ENCODE measurements around the gene LDB3. TPM values are rescaled to one million over a fixed set of nuclear protein-coding genes. Genes with fewer than 3 reads are reported as not detected.
A peak's percentile ranks its signal among the peaks of the same experiment; 100 is the strongest.

The LDB3 gene
- total RNA-seq, 1 donor from 2014 or later: 0.22 TPM

DNA sequence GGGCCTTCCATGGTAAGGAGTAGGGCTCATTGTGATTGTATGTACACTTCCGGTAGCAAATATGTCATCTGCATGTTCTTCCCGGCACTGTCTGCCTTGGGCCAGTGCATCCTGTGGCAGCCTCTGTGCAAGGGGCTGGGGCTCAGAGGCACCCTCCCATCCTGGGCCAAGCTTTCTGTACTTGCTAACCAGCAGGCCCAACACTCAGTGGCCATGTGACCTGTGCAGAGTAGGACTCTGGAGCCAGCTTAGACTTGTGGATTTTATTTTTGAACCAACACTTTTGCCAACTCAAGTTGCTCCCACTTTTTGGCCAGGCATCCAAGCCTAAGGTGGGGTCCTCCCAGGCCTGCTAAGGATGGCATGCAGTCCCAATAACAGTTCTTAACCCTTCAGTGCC lies 25.0 kb downstream of the LDB3 start:
- H3K36me3 Mint-ChIP-seq: no peaks in the 10 kb centered on the region
- TF ChIP-seq, protein P1, sequence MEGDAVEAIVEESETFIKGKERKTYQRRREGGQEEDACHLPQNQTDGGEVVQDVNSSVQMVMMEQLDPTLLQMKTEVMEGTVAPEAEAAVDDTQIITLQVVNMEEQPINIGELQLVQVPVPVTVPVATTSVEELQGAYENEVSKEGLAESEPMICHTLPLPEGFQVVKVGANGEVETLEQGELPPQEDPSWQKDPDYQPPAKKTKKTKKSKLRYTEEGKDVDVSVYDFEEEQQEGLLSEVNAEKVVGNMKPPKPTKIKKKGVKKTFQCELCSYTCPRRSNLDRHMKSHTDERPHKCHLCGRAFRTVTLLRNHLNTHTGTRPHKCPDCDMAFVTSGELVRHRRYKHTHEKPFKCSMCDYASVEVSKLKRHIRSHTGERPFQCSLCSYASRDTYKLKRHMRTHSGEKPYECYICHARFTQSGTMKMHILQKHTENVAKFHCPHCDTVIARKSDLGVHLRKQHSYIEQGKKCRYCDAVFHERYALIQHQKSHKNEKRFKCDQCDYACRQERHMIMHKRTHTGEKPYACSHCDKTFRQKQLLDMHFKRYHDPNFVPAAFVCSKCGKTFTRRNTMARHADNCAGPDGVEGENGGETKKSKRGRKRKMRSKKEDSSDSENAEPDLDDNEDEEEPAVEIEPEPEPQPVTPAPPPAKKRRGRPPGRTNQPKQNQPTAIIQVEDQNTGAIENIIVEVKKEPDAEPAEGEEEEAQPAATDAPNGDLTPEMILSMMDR (IDR thresholded peaks at IDR 0.05; ENCODE audit: unreplicated experiment): no peak
- H3K27ac Mint-ChIP-seq: no peak overlapping the region

DNA sequence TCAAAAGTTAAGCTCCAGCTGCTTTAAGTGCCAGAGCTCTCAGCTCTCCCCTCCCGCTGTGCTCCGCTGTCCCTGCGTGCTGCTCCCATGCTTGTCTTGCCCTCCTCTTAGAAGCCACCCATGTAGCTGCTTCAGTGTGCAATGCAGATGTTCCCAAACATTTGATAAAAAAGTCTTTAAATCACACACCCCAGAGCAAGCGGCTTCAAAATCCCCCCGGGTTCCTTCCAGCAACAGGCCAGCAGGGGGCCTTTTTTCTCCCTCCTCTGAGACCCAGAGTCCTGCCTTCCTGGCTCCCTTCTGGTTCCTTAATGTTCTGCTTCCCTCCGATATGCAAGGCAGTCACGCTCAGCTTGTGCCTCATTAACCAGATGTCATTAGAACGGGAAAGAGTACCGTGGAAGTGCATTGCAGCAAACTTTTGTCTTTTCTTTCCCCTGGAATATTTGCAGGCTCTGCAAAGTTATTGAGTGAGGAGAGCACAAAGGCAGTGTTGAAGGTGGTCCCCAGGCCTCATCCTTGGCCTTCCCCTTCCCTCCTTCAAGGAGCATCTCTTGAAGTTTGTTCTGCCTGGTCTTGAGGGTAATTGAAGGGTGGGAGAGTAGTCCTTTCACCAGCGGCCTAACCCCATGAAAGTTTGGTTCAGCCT lies 25.5 kb downstream of the LDB3 start:
- Mint-ChIP-seq H3K4me1 (peaks cover 4% of the 10 kb centered on the region), H3K9me3 (no peaks in the 10 kb centered on the region), H3K27me3 (ENCODE audit: low read depth) (peaks cover 7% of the 10 kb centered on the region), H3K27ac (no peak overlapping the region), H3K4me3 (no peak overlapping the region), H3K36me3 (no peaks in the 10 kb centered on the region)
- peak in 1 of 2 experiments; percentile 60 for DNase-seq (ENCODE audit: low spot score in 2 of 2, unreplicated experiment in 2 of 2)
- TF ChIP-seq, protein P1 (IDR thresholded peaks at IDR 0.05; ENCODE audit: unreplicated experiment): peak; percentile 67

More for the DNA sequence above, 25.0 kb downstream of the LDB3 start:
- H3K4me1 Mint-ChIP-seq: peaks cover 6% of the 10 kb centered on the region
- peaks cover 7% of the 10 kb centered on the region for H3K27me3 Mint-ChIP-seq (ENCODE audit: low read depth)
- no peaks in the 10 kb centered on the region for H3K9me3 Mint-ChIP-seq
- H3K4me3 Mint-ChIP-seq: no peak overlapping the region
- no peak for DNase-seq (ENCODE audit: low spot score in 2 of 2, unreplicated experiment in 2 of 2)

- H3K4me1 Mint-ChIP-seq: peaks cover 4% of the 10 kb centered on the region
- no peaks in the 10 kb centered on the region for H3K9me3 Mint-ChIP-seq
- DNase-seq (ENCODE audit: low spot score in 2 of 2, unreplicated experiment in 2 of 2): no peak
- TF ChIP-seq, protein P1 (IDR thresholded peaks at IDR 0.05; ENCODE audit: unreplicated experiment): no peak
- H3K4me3 Mint-ChIP-seq: no peak overlapping the region
- H3K36me3 Mint-ChIP-seq: no peaks in the 10 kb centered on the region
- peaks cover 7% of the 10 kb centered on the region for H3K27me3 Mint-ChIP-seq (ENCODE audit: low read depth)
- H3K27ac Mint-ChIP-seq: no peak overlapping the region
Observed at GRCh38 chr10:86698207-86698940, 30.1 kb downstream of the LDB3 start.

- Mint-ChIP-seq H3K27me3 (ENCODE audit: low read depth) (peaks cover 6% of the 10 kb centered on the region), H3K36me3 (no peaks in the 10 kb centered on the region), H3K4me3 (no peak overlapping the region), H3K27ac (no peak overlapping the region), H3K9me3 (no peaks in the 10 kb centered on the region), H3K4me1 (no peaks in the 10 kb centered on the region)
- no peak for DNase-seq (ENCODE audit: low spot score in 2 of 2, unreplicated experiment in 2 of 2)
- TF ChIP-seq, protein P1 (IDR thresholded peaks at IDR 0.05; ENCODE audit: unreplicated experiment): no peak
Observed at GRCh38 chr10:86699125-86699524, 30.8 kb downstream of the LDB3 start.

DNA sequence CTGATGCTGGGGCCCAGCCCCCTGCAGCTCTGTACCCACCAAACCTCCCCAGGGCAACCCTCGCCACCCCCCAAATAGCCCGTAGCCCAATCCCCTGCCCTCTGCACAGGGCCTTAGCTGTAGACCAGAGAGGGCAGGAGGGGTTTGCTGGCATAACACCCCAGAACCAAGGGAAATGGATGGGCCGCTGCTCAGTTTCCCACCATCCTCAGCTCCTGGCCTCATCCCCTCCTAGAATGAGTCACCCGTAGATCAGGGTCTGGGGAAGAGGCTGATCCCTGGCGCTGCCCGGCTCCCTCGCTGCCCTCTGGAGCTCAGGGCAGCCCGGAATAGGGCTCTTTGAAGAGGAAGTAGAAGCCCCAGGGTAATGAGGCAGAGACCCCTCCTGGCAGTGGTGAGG lies 31.2 kb downstream of the LDB3 start:
- DNase-seq (ENCODE audit: low spot score in 2 of 2, unreplicated experiment in 2 of 2): no peak

More for the DNA sequence above, 31.2 kb downstream of the LDB3 start:
- TF ChIP-seq, protein P1 (IDR thresholded peaks at IDR 0.05; ENCODE audit: unreplicated experiment): no peak
- H3K9me3 Mint-ChIP-seq: no peaks in the 10 kb centered on the region
- H3K27me3 Mint-ChIP-seq (ENCODE audit: low read depth): peaks cover 6% of the 10 kb centered on the region
- H3K4me3 Mint-ChIP-seq: no peak overlapping the region
- H3K36me3 Mint-ChIP-seq: no peaks in the 10 kb centered on the region
- H3K27ac Mint-ChIP-seq: no peak overlapping the region
- H3K4me1 Mint-ChIP-seq: no peaks in the 10 kb centered on the region

Data from mesothelial cell of epicardium (in vitro differentiated cells).